ENCODE data around the gene NUS1.

DNA sequence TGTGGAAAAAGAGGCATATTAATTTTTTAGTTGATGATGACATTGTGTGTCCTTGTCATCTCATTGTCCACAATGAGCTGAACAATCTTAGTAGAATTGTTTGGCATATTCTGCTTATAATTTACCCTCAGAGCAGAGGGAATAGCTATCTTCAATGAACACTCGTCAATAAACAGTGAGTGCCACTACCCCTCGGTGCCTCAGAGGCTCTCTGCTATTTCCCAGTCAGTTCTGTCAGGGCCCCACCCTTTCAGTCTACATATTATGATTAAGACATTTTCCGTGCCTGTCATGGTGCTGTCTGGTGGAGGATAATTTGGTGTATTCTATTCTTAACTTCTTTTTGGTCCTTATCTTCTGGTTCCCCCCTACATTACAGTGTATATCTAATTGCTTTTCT, 31.2 kb downstream of the NUS1 start:
- TF ChIP-seq, protein P1, sequence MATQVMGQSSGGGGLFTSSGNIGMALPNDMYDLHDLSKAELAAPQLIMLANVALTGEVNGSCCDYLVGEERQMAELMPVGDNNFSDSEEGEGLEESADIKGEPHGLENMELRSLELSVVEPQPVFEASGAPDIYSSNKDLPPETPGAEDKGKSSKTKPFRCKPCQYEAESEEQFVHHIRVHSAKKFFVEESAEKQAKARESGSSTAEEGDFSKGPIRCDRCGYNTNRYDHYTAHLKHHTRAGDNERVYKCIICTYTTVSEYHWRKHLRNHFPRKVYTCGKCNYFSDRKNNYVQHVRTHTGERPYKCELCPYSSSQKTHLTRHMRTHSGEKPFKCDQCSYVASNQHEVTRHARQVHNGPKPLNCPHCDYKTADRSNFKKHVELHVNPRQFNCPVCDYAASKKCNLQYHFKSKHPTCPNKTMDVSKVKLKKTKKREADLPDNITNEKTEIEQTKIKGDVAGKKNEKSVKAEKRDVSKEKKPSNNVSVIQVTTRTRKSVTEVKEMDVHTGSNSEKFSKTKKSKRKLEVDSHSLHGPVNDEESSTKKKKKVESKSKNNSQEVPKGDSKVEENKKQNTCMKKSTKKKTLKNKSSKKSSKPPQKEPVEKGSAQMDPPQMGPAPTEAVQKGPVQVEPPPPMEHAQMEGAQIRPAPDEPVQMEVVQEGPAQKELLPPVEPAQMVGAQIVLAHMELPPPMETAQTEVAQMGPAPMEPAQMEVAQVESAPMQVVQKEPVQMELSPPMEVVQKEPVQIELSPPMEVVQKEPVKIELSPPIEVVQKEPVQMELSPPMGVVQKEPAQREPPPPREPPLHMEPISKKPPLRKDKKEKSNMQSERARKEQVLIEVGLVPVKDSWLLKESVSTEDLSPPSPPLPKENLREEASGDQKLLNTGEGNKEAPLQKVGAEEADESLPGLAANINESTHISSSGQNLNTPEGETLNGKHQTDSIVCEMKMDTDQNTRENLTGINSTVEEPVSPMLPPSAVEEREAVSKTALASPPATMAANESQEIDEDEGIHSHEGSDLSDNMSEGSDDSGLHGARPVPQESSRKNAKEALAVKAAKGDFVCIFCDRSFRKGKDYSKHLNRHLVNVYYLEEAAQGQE (IDR thresholded peaks at IDR 0.05; ENCODE audit: borderline replicate concordance): no peak
- TF ChIP-seq, protein P1 (CRISPR knock-in tag; IDR thresholded peaks at IDR 0.05; ENCODE audit: low read depth): no peak
- TF ChIP-seq MED1 (CRISPR knock-in tag; IDR thresholded peaks at IDR 0.05; ENCODE audit: borderline replicate concordance): no peak
- TF ChIP-seq, protein P2, sequence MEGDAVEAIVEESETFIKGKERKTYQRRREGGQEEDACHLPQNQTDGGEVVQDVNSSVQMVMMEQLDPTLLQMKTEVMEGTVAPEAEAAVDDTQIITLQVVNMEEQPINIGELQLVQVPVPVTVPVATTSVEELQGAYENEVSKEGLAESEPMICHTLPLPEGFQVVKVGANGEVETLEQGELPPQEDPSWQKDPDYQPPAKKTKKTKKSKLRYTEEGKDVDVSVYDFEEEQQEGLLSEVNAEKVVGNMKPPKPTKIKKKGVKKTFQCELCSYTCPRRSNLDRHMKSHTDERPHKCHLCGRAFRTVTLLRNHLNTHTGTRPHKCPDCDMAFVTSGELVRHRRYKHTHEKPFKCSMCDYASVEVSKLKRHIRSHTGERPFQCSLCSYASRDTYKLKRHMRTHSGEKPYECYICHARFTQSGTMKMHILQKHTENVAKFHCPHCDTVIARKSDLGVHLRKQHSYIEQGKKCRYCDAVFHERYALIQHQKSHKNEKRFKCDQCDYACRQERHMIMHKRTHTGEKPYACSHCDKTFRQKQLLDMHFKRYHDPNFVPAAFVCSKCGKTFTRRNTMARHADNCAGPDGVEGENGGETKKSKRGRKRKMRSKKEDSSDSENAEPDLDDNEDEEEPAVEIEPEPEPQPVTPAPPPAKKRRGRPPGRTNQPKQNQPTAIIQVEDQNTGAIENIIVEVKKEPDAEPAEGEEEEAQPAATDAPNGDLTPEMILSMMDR (IDR thresholded peaks at IDR 0.05 in 2 of 3, conservative IDR thresholded peaks at IDR 0.05 in 1 of 3; ENCODE audit: insufficient read depth in 2 of 3, low read depth in 1 of 3, low read length in 3 of 3): no peak
- TF ChIP-seq ZNF699 (CRISPR knock-in tag; IDR thresholded peaks at IDR 0.05; ENCODE audit: insufficient replicate concordance): no peak
- no peak for TF ChIP-seq EP300 (IDR thresholded peaks at IDR 0.05; ENCODE audit: low read length)
- no peak for TF ChIP-seq YY1 (IDR thresholded peaks at IDR 0.05; ENCODE audit: borderline replicate concordance in 1 of 3, control insufficient read depth in 1 of 3, extremely low read depth in 1 of 3, insufficient read depth in 3 of 3, insufficient read length in 1 of 3, insufficient replicate concordance in 2 of 3, low read depth in 1 of 3, low read length in 2 of 3)
- TF ChIP-seq ZKSCAN1 (IDR thresholded peaks at IDR 0.05; ENCODE audit: low read depth, low read length): no peak
- no peak for TF ChIP-seq LARP7 (IDR thresholded peaks at IDR 0.05)
- TF ChIP-seq RBM25 (IDR thresholded peaks at IDR 0.05; ENCODE audit: low read depth, low read length, severe bottlenecking): no peak
